ENCODE data around the gene USP7.
"Not testable (repeated sequence)": the region's sequence is repeated elsewhere in the genome, so short reads cannot be mapped to it uniquely, and the experiment has no call there.

USP7 gene

GRCh38 chr16:8924214-8924613 is 39.5 kb downstream of the USP7 start:
- DNase-seq (ENCODE audit: low read depth): no peak

- DNase-seq (ENCODE audit: low read depth): no peak
These were observed 40.5 kb downstream of the USP7 start for GRCh38 chr16:8923199-8923598.

- no peak for DNase-seq (ENCODE audit: low read depth)
These were observed 42.2 kb downstream of the USP7 start for GRCh38 chr16:8921347-8921984.

- no peak for DNase-seq (ENCODE audit: low read depth)
These were observed 42.9 kb downstream of the USP7 start for GRCh38 chr16:8920645-8921346.

GRCh38 chr16:8919934-8920462 is 43.7 kb downstream of the USP7 start:
- DNase-seq (ENCODE audit: low read depth): no peak

GRCh38 chr16:8919089-8919933 is 44.4 kb downstream of the USP7 start:
- DNase-seq (ENCODE audit: low read depth): no peak

- DNase-seq (ENCODE audit: low read depth): not testable (repeated sequence)
These were observed 46.4 kb downstream of the USP7 start for GRCh38 chr16:8917336-8917735.

- no peak for DNase-seq (ENCODE audit: low read depth)
These were observed 47.0 kb downstream of the USP7 start for GRCh38 chr16:8916541-8917225.

GRCh38 chr16:8915722-8916301 is 47.9 kb downstream of the USP7 start:
- no peak for DNase-seq (ENCODE audit: low read depth)

GRCh38 chr16:8914098-8914497 is 49.6 kb downstream of the USP7 start:
- DNase-seq (ENCODE audit: low read depth): no peak

GRCh38 chr16:8912793-8913192 is 50.9 kb downstream of the USP7 start:
- no peak for DNase-seq (ENCODE audit: low read depth)

- DNase-seq (ENCODE audit: low read depth): no peak
These were observed 52.9 kb downstream of the USP7 start for GRCh38 chr16:8910811-8911210.

- no peak for DNase-seq (ENCODE audit: low read depth)
These were observed 54.8 kb downstream of the USP7 start for GRCh38 chr16:8908810-8909468.

GRCh38 chr16:8907096-8907495 is 56.6 kb downstream of the USP7 start:
- DNase-seq (ENCODE audit: low read depth): no peak

- DNase-seq (ENCODE audit: low read depth): no peak
These were observed 57.7 kb downstream of the USP7 start for GRCh38 chr16:8905795-8906591.

- DNase-seq (ENCODE audit: low read depth): no peak
These were observed 58.4 kb downstream of the USP7 start for GRCh38 chr16:8905168-8905762.

- no peak for DNase-seq (ENCODE audit: low read depth)
These were observed 59.7 kb downstream of the USP7 start for GRCh38 chr16:8904018-8904430.

GRCh38 chr16:8903004-8903403 is 60.7 kb downstream of the USP7 start:
- DNase-seq (ENCODE audit: low read depth): no peak

GRCh38 chr16:8901320-8901861 is 62.3 kb downstream of the USP7 start:
- no peak for DNase-seq (ENCODE audit: low read depth)

- DNase-seq (ENCODE audit: low read depth): no peak
These were observed 63.4 kb downstream of the USP7 start for GRCh38 chr16:8900343-8900742.

All from activated T-helper 9 cell treated with anti-CD3 and anti-CD28 coated beads, Interleukin-2, amount 50 U/mL, for 16 hours (primary cell).